ENCODE results near the gene KLHL29.

The KLHL29 gene

GRCh38 chr2:23449413-23449812 is 64.4 kb downstream of the KLHL29 start:
- DNase-seq (ENCODE audit: low read depth in 2 of 2), result no peak

- no peak for DNase-seq (ENCODE audit: low read depth in 2 of 2)
Observed at GRCh38 chr2:23449831-23450331, 64.9 kb downstream of the KLHL29 start.

GRCh38 chr2:23452372-23452771 is 67.4 kb downstream of the KLHL29 start:
- no peak for DNase-seq (ENCODE audit: low read depth in 2 of 2)

- peak; percentile 11 to 22 for DNase-seq (ENCODE audit: low read depth in 2 of 2)
Observed at GRCh38 chr2:23452853-23453420, 68.0 kb downstream of the KLHL29 start.

- DNase-seq (ENCODE audit: low read depth in 2 of 2), result no peak
Observed at GRCh38 chr2:23453432-23453831, 68.5 kb downstream of the KLHL29 start.

DNA sequence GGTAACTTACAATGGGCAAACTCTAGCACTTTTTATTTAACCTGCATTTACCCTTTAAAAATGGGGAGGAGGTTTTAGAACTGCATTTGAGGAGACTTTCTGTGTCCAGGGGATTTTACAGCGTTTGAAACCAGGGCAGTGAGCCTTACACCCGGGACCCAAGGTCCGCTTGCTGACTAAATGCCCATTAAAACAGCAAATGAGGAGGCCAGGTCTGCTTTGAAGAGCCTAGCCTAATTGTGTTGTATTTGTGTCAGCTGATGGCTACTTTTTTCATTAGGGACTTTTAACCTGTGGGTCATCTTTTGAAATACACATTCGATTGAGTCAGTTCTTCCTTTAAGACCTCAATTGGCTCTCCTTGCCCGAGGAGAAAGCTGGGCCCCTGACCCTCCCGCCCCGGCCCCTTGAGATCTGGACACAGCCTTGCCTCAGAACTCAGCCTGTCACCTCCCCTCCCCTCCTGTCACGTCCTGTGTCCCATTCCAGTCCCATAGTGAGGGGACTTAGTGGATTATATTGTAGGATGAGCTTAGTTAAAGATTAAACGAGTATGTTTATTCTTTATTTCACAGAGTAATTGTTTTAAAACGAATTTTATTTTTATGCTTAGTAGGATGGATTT is 69.0 kb downstream of the KLHL29 start:
- DNase-seq (ENCODE audit: low read depth in 2 of 2), result no peak

DNA sequence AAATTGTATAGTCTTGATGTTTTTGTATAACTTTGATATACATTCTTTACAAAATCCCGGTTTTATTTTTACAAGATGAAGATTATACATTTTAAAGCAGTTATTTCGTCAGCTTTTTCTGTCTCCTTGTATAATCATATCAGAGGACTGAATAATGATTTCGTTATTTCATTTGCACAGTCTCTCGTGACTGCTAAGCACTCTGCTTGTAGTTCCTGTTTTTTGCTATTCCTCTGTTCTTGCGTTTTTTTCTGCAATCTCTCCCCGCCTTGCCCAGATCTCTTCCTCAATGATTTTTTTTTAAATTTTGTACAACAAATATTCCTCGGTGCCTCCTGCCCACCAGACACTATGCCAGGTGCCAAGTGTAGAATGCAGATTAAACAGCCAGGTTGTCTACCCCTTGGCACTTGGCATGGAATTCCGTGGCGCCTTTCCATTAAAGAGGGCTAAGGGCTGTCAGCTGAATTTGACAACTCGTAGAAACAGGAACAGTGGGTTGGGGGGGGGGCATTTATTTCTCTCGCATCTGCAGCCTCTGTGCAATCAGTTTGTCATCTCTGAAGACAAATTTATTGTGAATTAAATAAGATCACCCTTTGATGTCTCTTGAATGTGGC is 69.6 kb downstream of the KLHL29 start:
- DNase-seq (ENCODE audit: low read depth in 2 of 2), result no peak

GRCh38 chr2:23456396-23456795 is 71.4 kb downstream of the KLHL29 start:
- DNase-seq (ENCODE audit: low read depth in 2 of 2), result no peak

DNA sequence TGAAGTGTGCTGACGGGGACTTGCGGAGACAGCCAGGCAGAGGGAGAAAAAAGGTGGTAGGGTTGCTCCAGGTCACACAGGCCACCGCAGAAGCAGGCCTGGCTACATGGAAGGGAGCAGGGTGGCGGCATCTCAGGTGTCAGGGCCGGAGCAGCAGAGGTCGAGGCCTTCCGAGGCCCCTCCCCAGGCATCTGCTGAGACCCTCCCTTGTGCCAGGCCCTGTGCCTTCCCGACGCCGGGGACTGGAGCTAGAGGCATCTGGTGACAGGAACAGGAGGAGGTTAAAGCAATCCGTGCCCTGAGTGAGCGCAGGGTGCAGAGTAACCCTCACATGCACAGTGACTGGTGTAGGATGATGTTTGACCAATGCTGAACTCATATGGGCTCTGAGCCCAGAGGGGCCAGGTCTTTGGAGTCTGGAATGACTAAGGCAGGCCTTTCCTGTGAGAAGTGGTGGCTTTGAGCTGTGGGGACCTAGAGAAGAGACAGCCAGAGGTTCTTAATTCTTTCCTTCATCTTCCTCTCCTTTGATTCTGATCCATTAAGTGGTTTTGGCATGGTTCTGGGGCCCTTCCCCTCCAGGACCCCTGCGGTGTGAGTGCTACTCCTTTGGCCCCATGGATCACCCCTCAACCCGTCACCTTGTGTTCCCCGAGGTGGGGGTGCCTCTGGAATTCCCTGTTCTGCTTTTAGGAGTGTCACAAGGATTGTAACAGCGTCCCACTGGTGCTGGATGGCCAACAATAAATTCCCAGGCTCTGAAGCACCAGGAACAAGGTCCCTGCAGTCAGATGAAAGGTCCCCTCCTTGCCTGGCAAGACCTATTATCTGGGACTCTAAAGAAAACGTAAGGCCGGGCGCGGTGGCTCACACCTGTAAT is 72.1 kb downstream of the KLHL29 start:
- no peak for DNase-seq (ENCODE audit: low read depth in 2 of 2)

- no peak for DNase-seq (ENCODE audit: low read depth in 2 of 2)
Observed at GRCh38 chr2:23457990-23458682, 73.2 kb downstream of the KLHL29 start.

DNA sequence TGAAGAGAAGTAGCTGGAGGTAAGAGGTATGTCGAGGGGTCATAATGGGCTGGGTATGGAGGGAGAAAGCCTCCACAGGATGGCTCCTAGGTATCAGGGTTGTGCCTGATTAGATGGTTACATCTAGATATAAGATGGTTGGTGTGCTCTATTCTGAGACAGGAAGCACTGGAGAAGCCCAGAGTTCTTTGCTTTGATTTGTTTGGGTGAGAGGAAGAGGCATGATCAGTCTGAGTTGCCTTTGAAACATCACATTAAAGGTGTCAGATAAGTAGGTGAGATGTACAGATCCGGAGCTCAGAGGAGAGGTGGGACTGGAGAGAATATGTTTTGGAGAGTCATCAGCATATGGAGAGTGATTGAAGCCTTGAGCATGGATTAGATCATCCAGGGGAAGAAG is 74.1 kb downstream of the KLHL29 start:
- no peak for DNase-seq (ENCODE audit: low read depth in 2 of 2)

DNA sequence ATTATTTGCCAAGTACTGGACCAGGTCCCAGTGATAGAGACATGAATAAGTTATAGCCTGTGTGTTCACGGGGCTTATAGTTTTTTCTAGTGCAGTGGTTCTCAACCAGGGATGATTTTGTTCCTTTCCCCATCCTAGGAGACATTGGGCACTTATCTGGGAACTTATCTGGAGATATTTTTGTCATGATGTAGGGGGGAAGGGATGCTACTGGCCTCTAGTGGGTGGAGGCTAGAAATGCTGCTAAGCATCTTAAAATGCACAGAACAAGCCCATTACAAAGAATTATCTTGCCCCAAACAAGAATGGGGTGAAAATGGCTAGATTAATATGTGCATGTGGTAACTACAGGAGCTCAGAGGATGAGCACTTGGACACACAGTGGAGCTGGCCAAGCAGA is 75.2 kb downstream of the KLHL29 start:
- DNase-seq (ENCODE audit: low read depth in 2 of 2), result no peak

- no peak for DNase-seq (ENCODE audit: low read depth in 2 of 2)
Observed at GRCh38 chr2:23460993-23461392, 76.0 kb downstream of the KLHL29 start.

DNA sequence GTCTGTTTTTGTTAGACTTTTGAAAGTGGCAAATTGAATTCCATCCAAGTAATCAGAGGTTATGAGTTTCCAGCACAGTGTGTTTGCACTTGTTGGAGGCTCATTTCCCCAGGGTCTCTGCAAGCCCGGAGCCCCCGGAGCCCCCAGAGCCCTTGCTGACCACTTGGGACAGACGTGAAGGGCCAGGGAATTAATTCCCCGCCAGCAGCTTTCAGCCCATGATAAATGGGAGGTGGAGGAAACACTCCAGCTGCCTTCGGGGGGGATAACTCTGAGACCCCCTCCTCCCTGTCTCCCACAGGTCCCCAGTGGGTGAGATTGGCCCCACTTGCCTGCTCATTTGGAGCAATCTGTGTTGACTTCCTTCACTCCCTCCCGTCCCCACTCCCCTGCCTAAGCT is 79.2 kb downstream of the KLHL29 start:
- no peak for DNase-seq (ENCODE audit: low read depth in 2 of 2)

GRCh38 chr2:23464905-23465537 is 80.0 kb downstream of the KLHL29 start:
- no peak for DNase-seq (ENCODE audit: low read depth in 2 of 2)

DNA sequence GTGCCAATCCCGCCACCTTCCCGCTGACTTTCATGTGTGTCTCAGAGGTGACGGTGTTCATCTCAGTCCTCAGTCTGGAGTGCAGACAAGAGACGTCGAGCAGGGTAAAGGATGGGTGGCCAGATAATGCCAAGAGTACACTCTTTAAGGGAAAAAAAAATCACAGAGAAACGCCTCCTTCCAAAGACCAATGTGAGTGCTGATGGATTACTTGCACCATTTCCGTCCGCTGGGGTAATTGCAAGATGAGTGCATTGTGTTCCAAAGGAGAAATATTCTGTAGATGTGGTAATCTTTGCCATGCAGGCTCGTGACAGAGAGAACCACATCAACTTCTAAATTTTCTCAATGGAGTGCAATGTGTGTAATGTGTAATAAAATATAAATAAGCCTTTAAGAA is 81.0 kb downstream of the KLHL29 start:
- no peak for DNase-seq (ENCODE audit: low read depth in 2 of 2)

- no peak for DNase-seq (ENCODE audit: low read depth in 2 of 2)
Observed at GRCh38 chr2:23467618-23468017, 82.6 kb downstream of the KLHL29 start.

DNA sequence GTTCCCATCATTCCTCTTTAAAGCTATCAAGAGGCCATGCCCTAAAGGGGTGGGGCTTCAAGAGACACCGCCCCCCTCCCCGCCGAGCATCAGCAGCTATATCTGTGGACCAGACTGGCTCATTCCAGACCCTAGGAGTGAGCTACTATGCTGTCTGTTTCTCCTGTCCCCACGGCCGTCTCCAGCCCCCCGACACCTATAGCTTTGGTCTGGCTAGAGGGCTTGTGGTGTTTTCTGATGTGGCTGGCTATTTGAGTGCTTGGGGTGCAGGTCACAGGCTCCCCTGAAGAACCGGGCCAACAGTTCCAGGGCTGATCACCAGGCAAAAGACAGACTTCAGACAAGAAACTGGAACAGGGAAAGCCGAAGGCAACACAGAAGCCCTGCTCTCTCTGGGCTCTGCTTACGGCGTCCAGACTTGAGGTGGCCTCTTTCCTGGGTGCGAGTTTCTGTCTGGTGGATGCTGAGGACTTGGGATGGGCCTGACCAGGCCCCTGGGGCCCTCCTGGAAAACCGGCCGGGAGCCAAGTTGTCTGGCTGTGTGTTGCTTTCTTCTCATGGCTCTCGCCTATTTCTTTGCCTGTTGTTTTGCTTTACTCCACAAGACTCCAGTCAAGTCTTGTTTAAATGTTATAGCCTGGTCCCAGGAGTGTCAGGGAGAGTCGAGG is 83.6 kb downstream of the KLHL29 start:
- no peak for DNase-seq (ENCODE audit: low read depth in 2 of 2)

- DNase-seq (ENCODE audit: low read depth in 2 of 2), result no peak
Observed at GRCh38 chr2:23469142-23469540, 84.2 kb downstream of the KLHL29 start.

DNA sequence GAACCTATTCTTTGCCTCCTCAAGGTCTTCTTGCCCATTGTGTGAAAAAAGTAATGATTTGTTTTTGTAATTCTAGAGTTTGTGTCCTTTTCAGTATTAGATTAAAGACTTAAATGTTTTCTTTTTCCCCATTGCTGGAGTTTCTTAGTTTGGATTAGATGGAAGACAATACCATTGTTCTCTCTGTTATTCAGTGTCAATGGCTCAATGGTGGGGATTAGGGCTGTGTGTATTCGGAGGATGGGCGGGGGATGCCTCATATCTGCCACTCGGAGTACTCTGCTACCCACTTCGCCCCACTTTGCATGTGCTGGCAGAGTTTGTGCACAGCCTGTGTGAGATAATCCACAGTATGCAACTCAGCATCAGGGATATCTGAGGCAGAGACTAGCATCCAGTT is 90.1 kb downstream of the KLHL29 start:
- no peak for DNase-seq (ENCODE audit: low read depth in 2 of 2)

GRCh38 chr2:23475473-23475872 is 90.5 kb downstream of the KLHL29 start:
- no peak for DNase-seq (ENCODE audit: low read depth in 2 of 2)

All from stimulated activated CD8-positive, alpha-beta memory T cell treated with anti-CD3 and anti-CD28 coated beads, Interleukin-15, amount 100 ng/mL, for 48 hours (primary cell).